Measurements from ENCODE around the gene ZNF808. TPM values are rescaled to one million over a fixed set of nuclear protein-coding genes. Genes with fewer than 3 reads are reported as not detected.
"Not testable (repeated sequence)": the region's sequence is repeated elsewhere in the genome, so short reads cannot be mapped to it uniquely, and the experiment has no call there.

ZNF808 gene
- total RNA-seq, 2 experiments from 2014 or later = 24.9 to 27.5 TPM

- POLR2A ChIA-PET = interaction anchor here (0.7 kb wide), 1 partner anchor 427 kb away, joined by 5 read pairs; the partner anchor contains the start of gene ZNF816
- CTCF ChIA-PET = interaction anchor here (0.7 kb wide), 2 partner anchors 41 to 660 kb away, joined by 3 to 4 read pairs; no protein-coding TSS in a partner anchor
These were observed 7.9 kb downstream of the ZNF808 start for GRCh38 chr19:52535385-52535770.

- POLR2A ChIA-PET = no interaction called here
These were observed 8.4 kb downstream of the ZNF808 start for GRCh38 chr19:52535771-52536447.

GRCh38 chr19:52536448-52536800 lies 9.0 kb downstream of the ZNF808 start:
- CTCF ChIA-PET = no interaction called here
- POLR2A ChIA-PET = interaction anchor here (0.6 kb wide), 1 partner anchor 15 kb away, joined by 3 read pairs; no protein-coding TSS in a partner anchor

More at GRCh38 chr19:52535771-52536447, 8.4 kb downstream of the ZNF808 start:
- CTCF ChIA-PET = no interaction called here

GRCh38 chr19:52538815-52539214 lies 11.3 kb downstream of the ZNF808 start:
- POLR2A ChIA-PET = not testable (repeated sequence)
- CTCF ChIA-PET = interaction anchor here (0.7 kb wide), 1 partner anchor 18 kb away, joined by 5 read pairs; no protein-coding TSS in a partner anchor

GRCh38 chr19:52541176-52541575 lies 13.7 kb downstream of the ZNF808 start:
- CTCF ChIA-PET, POLR2A ChIA-PET: not testable (repeated sequence)

GRCh38 chr19:52541608-52542007 lies 14.1 kb downstream of the ZNF808 start:
- ChIA-PET POLR2A (no interaction called here), CTCF (no interaction called here)

- ChIA-PET POLR2A (interaction anchor here (0.6 kb wide), 1 partner anchor 140 kb away, joined by 4 read pairs; no protein-coding TSS in a partner anchor), CTCF (interaction anchor here (0.6 kb wide), 2 partner anchors 307 to 839 kb away, joined by 3 to 4 read pairs; no protein-coding TSS in a partner anchor)
These were observed 15.1 kb downstream of the ZNF808 start for GRCh38 chr19:52542541-52542940.

- ChIA-PET CTCF (interaction anchor here (0.6 kb wide), 2 partner anchors 307 to 840 kb away, joined by 3 to 4 read pairs; no protein-coding TSS in a partner anchor), POLR2A (interaction anchor here (0.6 kb wide), 1 partner anchor 140 kb away, joined by 4 read pairs; no protein-coding TSS in a partner anchor)
These were observed 15.7 kb downstream of the ZNF808 start for GRCh38 chr19:52542984-52543664.

GRCh38 chr19:52554216-52554971 lies 26.9 kb downstream of the ZNF808 start:
- POLR2A ChIA-PET = no interaction called here

GRCh38 chr19:52557231-52557995 lies 29.9 kb downstream of the ZNF808 start:
- POLR2A ChIA-PET = no interaction called here
- CTCF ChIA-PET = interaction anchor here (0.6 kb wide), 1 partner anchor 18 kb away, joined by 5 read pairs; no protein-coding TSS in a partner anchor

More at GRCh38 chr19:52554216-52554971, 26.9 kb downstream of the ZNF808 start:
- CTCF ChIA-PET = no interaction called here

- CTCF ChIA-PET, POLR2A ChIA-PET: not testable (repeated sequence)
These were observed 31.4 kb downstream of the ZNF808 start for GRCh38 chr19:52558732-52559445.

GRCh38 chr19:52561611-52562010 lies 34.1 kb downstream of the ZNF808 start:
- CTCF ChIA-PET, POLR2A ChIA-PET: not testable (repeated sequence)

GRCh38 chr19:52566121-52566520 lies 38.7 kb downstream of the ZNF808 start:
- ChIA-PET CTCF (no interaction called here), POLR2A (no interaction called here)

GRCh38 chr19:52566588-52566987 lies 39.1 kb downstream of the ZNF808 start:
- ChIA-PET CTCF (no interaction called here), POLR2A (no interaction called here)

GRCh38 chr19:52567921-52568320 lies 40.5 kb downstream of the ZNF808 start:
- CTCF ChIA-PET = no interaction called here
- POLR2A ChIA-PET = no interaction called here

- CTCF ChIA-PET = interaction anchor here (0.6 kb wide), 1 partner anchor 9 kb away, joined by 3 read pairs; no protein-coding TSS in a partner anchor
- POLR2A ChIA-PET = not testable (repeated sequence)
These were observed 42.2 kb downstream of the ZNF808 start for GRCh38 chr19:52569638-52569999.

- POLR2A ChIA-PET = no interaction called here
- CTCF ChIA-PET = interaction anchor here (0.6 kb wide), 1 partner anchor 1201 kb away, joined by 4 read pairs; no protein-coding TSS in a partner anchor
These were observed 42.8 kb downstream of the ZNF808 start, which contains the start of gene ZNF701 for GRCh38 chr19:52570000-52570861. Gene ZNF701 (plus strand): TSS chr19:52570287. CDS start chr19:52574148, 3,861 bp downstream.
